Astrocyte (in vitro differentiated cells and primary cell): ENCODE measurements around the gene TUT1. TPM values are rescaled to one million over a fixed set of nuclear protein-coding genes. Genes with fewer than 3 reads are reported as not detected.

Experiments
- DNase-seq: peaks from one replicate; pipeline ENCODE4 v3.0.0-alpha.2; 2010; ENCODE audit warnings: low read depth
- FAIRE-seq: peaks from 2 replicates; lab custom pipeline; 2011; peaks lifted over from hg19 to GRCh38; lab: Jason Lieb, UNC
- H2AFZ ChIP-seq: 2 replicates; pipeline ENCODE4 v1.6.0; 2012; ENCODE audit warnings: low read depth, low read length, inconsistent platforms
- H3K27ac ChIP-seq: 2 replicates; pipeline ENCODE4 v1.5.1; 2011; ENCODE audit warnings: low read depth, low read length, inconsistent platforms
- H3K27me3 ChIP-seq: 2 replicates; pipeline ENCODE4 v1.6.0; 2011; ENCODE audit warnings: low read length, inconsistent platforms; ENCODE audit not compliant: insufficient read depth
- H3K36me3 ChIP-seq: 2 replicates; pipeline ENCODE4 v1.5.1; 2011; ENCODE audit warnings: low read length, inconsistent platforms; ENCODE audit not compliant: insufficient read depth
- H3K4me1 ChIP-seq: 2 replicates; pipeline ENCODE4 v1.5.1; 2011; ENCODE audit warnings: low read length, inconsistent platforms; ENCODE audit not compliant: insufficient read depth
- H3K4me2 ChIP-seq: 2 replicates; pipeline ENCODE4 v1.6.0; 2012; ENCODE audit warnings: low read length, inconsistent platforms
- H3K4me3 ChIP-seq: 2 replicates; pipeline ENCODE4 v1.5.1; 2011; ENCODE audit warnings: low read depth, mild to moderate bottlenecking, low read length, inconsistent platforms; ENCODE audit not compliant: insufficient read depth
- H3K79me2 ChIP-seq: 2 replicates; pipeline ENCODE4 v1.6.0; 2012; ENCODE audit warnings: mild to moderate bottlenecking, low read length, inconsistent platforms; ENCODE audit not compliant: insufficient read depth
- H3K9ac ChIP-seq: 2 replicates; pipeline ENCODE4 v1.6.0; 2012; ENCODE audit warnings: mild to moderate bottlenecking, low read length, inconsistent platforms
- H3K9me3 ChIP-seq: 2 replicates; pipeline ENCODE4 v1.5.1; 2012; ENCODE audit warnings: low read depth, mild to moderate bottlenecking, low read length, inconsistent platforms; ENCODE audit not compliant: insufficient read depth
- H4K20me1 ChIP-seq: 2 replicates; pipeline ENCODE4 v1.6.0; 2012; ENCODE audit warnings: low read length, inconsistent platforms; ENCODE audit not compliant: insufficient read depth
- H3K27ac Mint-ChIP-seq: one replicate; pipeline ENCODE4 v1.8.0; 2021; ENCODE audit warnings: mild to moderate bottlenecking, mixed read lengths; ENCODE audit not compliant: unreplicated experiment
- H3K27me3 Mint-ChIP-seq: one replicate; pipeline ENCODE4 v1.8.0; 2021; ENCODE audit warnings: low read depth, mixed read lengths; ENCODE audit not compliant: unreplicated experiment
- H3K36me3 Mint-ChIP-seq: one replicate; pipeline ENCODE4 v1.8.0; 2021; ENCODE audit warnings: low read depth, mixed read lengths; ENCODE audit not compliant: unreplicated experiment
- H3K4me1 Mint-ChIP-seq: one replicate; pipeline ENCODE4 v1.8.0; 2021; ENCODE audit warnings: low read depth, mixed read lengths; ENCODE audit not compliant: unreplicated experiment
- H3K4me3 Mint-ChIP-seq: one replicate; pipeline ENCODE4 v1.8.0; 2021; ENCODE audit warnings: mild to moderate bottlenecking, moderate library complexity, mixed read lengths; ENCODE audit not compliant: unreplicated experiment
- H3K9me3 Mint-ChIP-seq: one replicate; pipeline ENCODE4 v1.8.0; 2021; ENCODE audit warnings: mild to moderate bottlenecking, mixed read lengths; ENCODE audit not compliant: unreplicated experiment
- CTCF ChIP-seq: IDR thresholded peaks from 2 replicates; pipeline ENCODE4 v1.5.1; 2011; ENCODE audit warnings: low read depth, mild to moderate bottlenecking, inconsistent platforms, low read length, moderate library complexity; ENCODE audit not compliant: insufficient read depth
- EZH2 ChIP-seq: IDR thresholded peaks from 2 replicates; pipeline ENCODE4 v1.6.1; 2012; ENCODE audit warnings: mild to moderate bottlenecking, low read length, inconsistent platforms; ENCODE audit not compliant: insufficient read depth
- total RNA-seq: library from RNA; stranded (reverse); gene quantifications from 2 replicates; pipeline ENCODE4 v1.2.1, GENCODE V29; 2021

TUT1 gene
- total RNA-seq, 1 donor from 2014 or later: 18.3 TPM

GRCh38 chr11:62605467-62605866 is 14.1 kb upstream of the TUT1 start:
- H3K4me3 Mint-ChIP-seq: peak overlapping the region; percentile 14
- no peaks in the 10 kb centered on the region for H3K9me3 ChIP-seq
- peaks cover 5% of the 10 kb centered on the region for H3K4me1 Mint-ChIP-seq
- H4K20me1 ChIP-seq: peaks cover 16% of the 10 kb centered on the region
- peaks cover 14% of the 10 kb centered on the region for H3K79me2 ChIP-seq
- no peak overlapping the region for H3K4me2 ChIP-seq
- no peaks in the 10 kb centered on the region for H3K27me3 ChIP-seq
- peaks cover 8% of the 10 kb centered on the region for H3K36me3 ChIP-seq
- no peak for FAIRE-seq
- no peak overlapping the region for H3K27ac Mint-ChIP-seq
- H3K4me3 ChIP-seq: no peak overlapping the region
- H3K36me3 Mint-ChIP-seq: peaks cover 33% of the 10 kb centered on the region
- no peak overlapping the region for H3K9ac ChIP-seq
- H2AFZ ChIP-seq: no peak overlapping the region
- H3K27me3 Mint-ChIP-seq: peaks cover 6% of the 10 kb centered on the region
- TF ChIP-seq EZH2 (no peak), CTCF (no peak)
- DNase-seq: no peak
- H3K9me3 Mint-ChIP-seq: no peaks in the 10 kb centered on the region
- H3K27ac ChIP-seq: no peak overlapping the region
- H3K4me1 ChIP-seq: peaks cover 11% of the 10 kb centered on the region

- peaks cover 6% of the 10 kb centered on the region for H3K27me3 Mint-ChIP-seq
- peaks cover 7% of the 10 kb centered on the region for H3K4me1 Mint-ChIP-seq
- FAIRE-seq (no peak), DNase-seq (no peak)
- Histone ChIP-seq H3K4me3 (no peak overlapping the region), H4K20me1 (peaks cover 24% of the 10 kb centered on the region), H3K9ac (no peak overlapping the region), H3K79me2 (peaks cover 19% of the 10 kb centered on the region), H3K4me1 (peaks cover 17% of the 10 kb centered on the region), H3K36me3 (peaks cover 12% of the 10 kb centered on the region), H3K4me2 (no peak overlapping the region), H3K27ac (no peak overlapping the region), H3K27me3 (no peaks in the 10 kb centered on the region), H3K9me3 (no peaks in the 10 kb centered on the region), H2AFZ (no peak overlapping the region)
- TF ChIP-seq CTCF (no peak), EZH2 (no peak)
- H3K36me3 Mint-ChIP-seq: peaks cover 39% of the 10 kb centered on the region
- no peak overlapping the region for H3K4me3 Mint-ChIP-seq
- no peaks in the 10 kb centered on the region for H3K9me3 Mint-ChIP-seq
- peak overlapping the region; percentile 34 for H3K27ac Mint-ChIP-seq
These were observed 13.3 kb upstream of the TUT1 start for GRCh38 chr11:62604460-62605120.

- no peak overlapping the region for H3K4me2 ChIP-seq
These were observed 12.5 kb upstream of the TUT1 start for GRCh38 chr11:62603776-62604299.

More at GRCh38 chr11:62603776-62604299, 12.5 kb upstream of the TUT1 start:
- Histone ChIP-seq H3K4me1 (peaks cover 24% of the 10 kb centered on the region), H3K36me3 (peaks cover 13% of the 10 kb centered on the region), H3K27ac (no peak overlapping the region), H3K9me3 (no peaks in the 10 kb centered on the region), H2AFZ (no peak overlapping the region), H3K4me3 (no peak overlapping the region), H3K27me3 (no peaks in the 10 kb centered on the region), H4K20me1 (peaks cover 29% of the 10 kb centered on the region), H3K9ac (no peak overlapping the region), H3K79me2 (peaks cover 27% of the 10 kb centered on the region)
- FAIRE-seq: no peak
- no peaks in the 10 kb centered on the region for H3K9me3 Mint-ChIP-seq
- TF ChIP-seq EZH2 (no peak), CTCF (no peak)
- no peak overlapping the region for H3K27ac Mint-ChIP-seq
- H3K36me3 Mint-ChIP-seq: peaks cover 38% of the 10 kb centered on the region
- peak overlapping the region; percentile 68 for H3K4me3 Mint-ChIP-seq
- H3K27me3 Mint-ChIP-seq: peaks cover 6% of the 10 kb centered on the region
- peaks cover 12% of the 10 kb centered on the region for H3K4me1 Mint-ChIP-seq
- no peak for DNase-seq
